Thyroid gland (tissue), 4 donors: ENCODE data around the gene WDR37.

Experiments
- CTCF ChIP-seq, 6 experiments: fragments of 200-600 bp in 3 of 6; fragments of 450-650 bp in 3 of 6; sonication (generic) in 3 of 6; IDR thresholded peaks; one replicate each; pipeline ENCODE4 v1.5.1; 2016 to 2019; ENCODE audit warnings: antibody characterized with exemption in 6 of 6, mild to moderate bottlenecking in 2 of 6, inconsistent platforms in 1 of 6, moderate library complexity in 1 of 6
- POLR2A ChIP-seq, 2 donors: fragments of 450-650 bp; IDR thresholded peaks; one replicate each; pipeline ENCODE4 v1.6.1; 2017; ENCODE audit warnings: antibody characterized with exemption in 2 of 2, mild to moderate bottlenecking in 2 of 2, moderate library complexity in 1 of 2

- TF ChIP-seq CTCF (IDR thresholded peaks at IDR 0.05) (no peak), POLR2A (IDR thresholded peaks at IDR 0.05) (no peak)
These were observed 12.5 kb downstream of the WDR37 start for GRCh38 chr10:1068380-1069361.
